ENCODE measurements around the gene RHEX.

DNA sequence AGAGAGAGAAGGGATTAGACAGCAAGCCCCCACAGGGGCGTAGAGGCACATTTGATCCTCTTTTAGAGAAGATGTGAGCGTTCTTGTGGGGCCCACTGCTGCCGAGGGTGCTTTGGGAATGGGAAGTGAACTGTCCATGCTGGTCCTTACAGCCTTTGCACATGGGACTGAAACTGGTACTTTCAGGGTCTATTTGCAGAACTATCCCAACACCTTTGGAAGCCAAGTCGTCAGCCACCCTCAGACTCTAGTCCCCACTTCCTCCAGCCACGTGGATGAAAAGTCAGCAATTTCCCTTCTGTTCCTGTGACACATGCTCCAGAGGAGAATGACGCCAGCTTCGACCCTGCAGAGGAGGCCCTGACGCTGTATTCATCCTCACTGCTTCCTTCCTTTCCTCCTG, 47.2 kb upstream of the RHEX start:
- TF ChIP-seq, protein P1, sequence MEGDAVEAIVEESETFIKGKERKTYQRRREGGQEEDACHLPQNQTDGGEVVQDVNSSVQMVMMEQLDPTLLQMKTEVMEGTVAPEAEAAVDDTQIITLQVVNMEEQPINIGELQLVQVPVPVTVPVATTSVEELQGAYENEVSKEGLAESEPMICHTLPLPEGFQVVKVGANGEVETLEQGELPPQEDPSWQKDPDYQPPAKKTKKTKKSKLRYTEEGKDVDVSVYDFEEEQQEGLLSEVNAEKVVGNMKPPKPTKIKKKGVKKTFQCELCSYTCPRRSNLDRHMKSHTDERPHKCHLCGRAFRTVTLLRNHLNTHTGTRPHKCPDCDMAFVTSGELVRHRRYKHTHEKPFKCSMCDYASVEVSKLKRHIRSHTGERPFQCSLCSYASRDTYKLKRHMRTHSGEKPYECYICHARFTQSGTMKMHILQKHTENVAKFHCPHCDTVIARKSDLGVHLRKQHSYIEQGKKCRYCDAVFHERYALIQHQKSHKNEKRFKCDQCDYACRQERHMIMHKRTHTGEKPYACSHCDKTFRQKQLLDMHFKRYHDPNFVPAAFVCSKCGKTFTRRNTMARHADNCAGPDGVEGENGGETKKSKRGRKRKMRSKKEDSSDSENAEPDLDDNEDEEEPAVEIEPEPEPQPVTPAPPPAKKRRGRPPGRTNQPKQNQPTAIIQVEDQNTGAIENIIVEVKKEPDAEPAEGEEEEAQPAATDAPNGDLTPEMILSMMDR (IDR thresholded peaks at IDR 0.05): no peak
- TF ChIP-seq MXD4 (CRISPR knock-in tag; IDR thresholded peaks at IDR 0.05; ENCODE audit: borderline replicate concordance) (no peak), GABPB1 (CRISPR knock-in tag; IDR thresholded peaks at IDR 0.05) (no peak)
- TF ChIP-seq, protein P2, sequence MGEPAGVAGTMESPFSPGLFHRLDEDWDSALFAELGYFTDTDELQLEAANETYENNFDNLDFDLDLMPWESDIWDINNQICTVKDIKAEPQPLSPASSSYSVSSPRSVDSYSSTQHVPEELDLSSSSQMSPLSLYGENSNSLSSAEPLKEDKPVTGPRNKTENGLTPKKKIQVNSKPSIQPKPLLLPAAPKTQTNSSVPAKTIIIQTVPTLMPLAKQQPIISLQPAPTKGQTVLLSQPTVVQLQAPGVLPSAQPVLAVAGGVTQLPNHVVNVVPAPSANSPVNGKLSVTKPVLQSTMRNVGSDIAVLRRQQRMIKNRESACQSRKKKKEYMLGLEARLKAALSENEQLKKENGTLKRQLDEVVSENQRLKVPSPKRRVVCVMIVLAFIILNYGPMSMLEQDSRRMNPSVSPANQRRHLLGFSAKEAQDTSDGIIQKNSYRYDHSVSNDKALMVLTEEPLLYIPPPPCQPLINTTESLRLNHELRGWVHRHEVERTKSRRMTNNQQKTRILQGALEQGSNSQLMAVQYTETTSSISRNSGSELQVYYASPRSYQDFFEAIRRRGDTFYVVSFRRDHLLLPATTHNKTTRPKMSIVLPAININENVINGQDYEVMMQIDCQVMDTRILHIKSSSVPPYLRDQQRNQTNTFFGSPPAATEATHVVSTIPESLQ (CRISPR knock-in tag; IDR thresholded peaks at IDR 0.05): no peak

Measured in WTC11 (cell line).